ENCODE measurements around the gene RAE1. TPM values are rescaled to one million over a fixed set of nuclear protein-coding genes. Genes with fewer than 3 reads are reported as not detected.
A peak's percentile ranks its signal among the peaks of the same experiment; 100 is the strongest.

Gene RAE1
- total and polyA plus RNA-seq, 2 experiments from 2014 or later: 35.4 to 43.3 TPM

DNA sequence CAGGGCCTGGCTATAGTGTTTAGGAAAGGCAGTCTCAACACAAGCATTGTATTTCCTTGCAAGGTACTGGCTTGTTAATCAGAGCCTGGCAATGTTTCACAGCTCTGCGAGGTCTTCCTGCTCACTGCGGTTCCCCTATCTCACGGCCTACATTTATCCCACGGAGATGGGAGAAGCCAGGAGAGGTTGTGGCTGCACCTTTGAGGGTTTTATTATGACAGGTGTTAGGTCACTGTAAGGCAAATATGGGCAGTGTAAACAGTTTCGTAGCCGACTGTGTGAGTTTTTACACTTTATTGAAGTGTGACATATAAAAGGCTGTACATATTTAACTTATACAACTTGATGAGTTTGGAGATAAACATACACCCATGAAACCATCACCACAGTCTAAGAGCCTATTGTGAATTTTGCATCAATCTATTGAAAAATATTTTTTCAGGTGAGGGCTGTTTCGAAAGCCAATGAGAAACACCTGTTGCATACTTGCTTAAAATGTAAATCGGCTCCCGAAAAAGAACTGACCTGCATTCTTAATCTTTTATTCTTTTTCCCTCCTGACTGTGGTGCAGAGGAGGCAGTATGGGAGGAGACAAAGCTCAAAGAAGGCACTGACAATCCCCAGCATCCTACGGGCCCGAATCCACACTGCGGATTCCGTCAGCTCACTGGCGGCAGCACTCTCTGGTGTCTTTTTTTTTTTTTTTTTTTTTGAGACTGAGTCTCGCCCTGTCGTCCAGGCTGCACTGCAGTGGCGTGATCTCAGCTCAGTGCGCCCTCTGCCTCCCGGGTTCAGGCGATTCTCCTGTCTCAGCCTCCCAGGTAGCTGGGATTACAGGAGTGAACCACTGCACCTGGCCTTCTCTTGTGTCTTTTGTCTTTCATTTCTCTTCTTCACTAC, 32.6 kb downstream of the RAE1 start:
- peaks cover 4% of the 10 kb centered on the region for H3K27me3 Mint-ChIP-seq (ENCODE audit: insufficient read depth, low read depth, poor library complexity)
- Histone ChIP-seq H3K9me2 (ENCODE audit: insufficient read depth) (no peaks in the 10 kb centered on the region), H2AFZ (no peak overlapping the region), H3K79me2 (replicated peaks; ENCODE audit: insufficient read depth) (no peaks in the 10 kb centered on the region), H3K4me2 (no peak overlapping the region), H4K20me1 (replicated peaks; ENCODE audit: insufficient read depth) (peaks cover 6% of the 10 kb centered on the region), H3K27me3 (ENCODE audit: insufficient read depth) (no peaks in the 10 kb centered on the region), H3K4me3 (no peak overlapping the region), H3K27ac (ENCODE audit: low read depth) (no peak overlapping the region; the same call in 1 of the 2 replicates), H3K4me1 (ENCODE audit: insufficient read depth) (no peaks in the 10 kb centered on the region), H3F3A (replicated peaks; ENCODE audit: low read depth) (no peaks in the 10 kb centered on the region), H3K36me3 (ENCODE audit: insufficient read depth) (no peaks in the 10 kb centered on the region)
- TF ChIP-seq, protein P1, sequence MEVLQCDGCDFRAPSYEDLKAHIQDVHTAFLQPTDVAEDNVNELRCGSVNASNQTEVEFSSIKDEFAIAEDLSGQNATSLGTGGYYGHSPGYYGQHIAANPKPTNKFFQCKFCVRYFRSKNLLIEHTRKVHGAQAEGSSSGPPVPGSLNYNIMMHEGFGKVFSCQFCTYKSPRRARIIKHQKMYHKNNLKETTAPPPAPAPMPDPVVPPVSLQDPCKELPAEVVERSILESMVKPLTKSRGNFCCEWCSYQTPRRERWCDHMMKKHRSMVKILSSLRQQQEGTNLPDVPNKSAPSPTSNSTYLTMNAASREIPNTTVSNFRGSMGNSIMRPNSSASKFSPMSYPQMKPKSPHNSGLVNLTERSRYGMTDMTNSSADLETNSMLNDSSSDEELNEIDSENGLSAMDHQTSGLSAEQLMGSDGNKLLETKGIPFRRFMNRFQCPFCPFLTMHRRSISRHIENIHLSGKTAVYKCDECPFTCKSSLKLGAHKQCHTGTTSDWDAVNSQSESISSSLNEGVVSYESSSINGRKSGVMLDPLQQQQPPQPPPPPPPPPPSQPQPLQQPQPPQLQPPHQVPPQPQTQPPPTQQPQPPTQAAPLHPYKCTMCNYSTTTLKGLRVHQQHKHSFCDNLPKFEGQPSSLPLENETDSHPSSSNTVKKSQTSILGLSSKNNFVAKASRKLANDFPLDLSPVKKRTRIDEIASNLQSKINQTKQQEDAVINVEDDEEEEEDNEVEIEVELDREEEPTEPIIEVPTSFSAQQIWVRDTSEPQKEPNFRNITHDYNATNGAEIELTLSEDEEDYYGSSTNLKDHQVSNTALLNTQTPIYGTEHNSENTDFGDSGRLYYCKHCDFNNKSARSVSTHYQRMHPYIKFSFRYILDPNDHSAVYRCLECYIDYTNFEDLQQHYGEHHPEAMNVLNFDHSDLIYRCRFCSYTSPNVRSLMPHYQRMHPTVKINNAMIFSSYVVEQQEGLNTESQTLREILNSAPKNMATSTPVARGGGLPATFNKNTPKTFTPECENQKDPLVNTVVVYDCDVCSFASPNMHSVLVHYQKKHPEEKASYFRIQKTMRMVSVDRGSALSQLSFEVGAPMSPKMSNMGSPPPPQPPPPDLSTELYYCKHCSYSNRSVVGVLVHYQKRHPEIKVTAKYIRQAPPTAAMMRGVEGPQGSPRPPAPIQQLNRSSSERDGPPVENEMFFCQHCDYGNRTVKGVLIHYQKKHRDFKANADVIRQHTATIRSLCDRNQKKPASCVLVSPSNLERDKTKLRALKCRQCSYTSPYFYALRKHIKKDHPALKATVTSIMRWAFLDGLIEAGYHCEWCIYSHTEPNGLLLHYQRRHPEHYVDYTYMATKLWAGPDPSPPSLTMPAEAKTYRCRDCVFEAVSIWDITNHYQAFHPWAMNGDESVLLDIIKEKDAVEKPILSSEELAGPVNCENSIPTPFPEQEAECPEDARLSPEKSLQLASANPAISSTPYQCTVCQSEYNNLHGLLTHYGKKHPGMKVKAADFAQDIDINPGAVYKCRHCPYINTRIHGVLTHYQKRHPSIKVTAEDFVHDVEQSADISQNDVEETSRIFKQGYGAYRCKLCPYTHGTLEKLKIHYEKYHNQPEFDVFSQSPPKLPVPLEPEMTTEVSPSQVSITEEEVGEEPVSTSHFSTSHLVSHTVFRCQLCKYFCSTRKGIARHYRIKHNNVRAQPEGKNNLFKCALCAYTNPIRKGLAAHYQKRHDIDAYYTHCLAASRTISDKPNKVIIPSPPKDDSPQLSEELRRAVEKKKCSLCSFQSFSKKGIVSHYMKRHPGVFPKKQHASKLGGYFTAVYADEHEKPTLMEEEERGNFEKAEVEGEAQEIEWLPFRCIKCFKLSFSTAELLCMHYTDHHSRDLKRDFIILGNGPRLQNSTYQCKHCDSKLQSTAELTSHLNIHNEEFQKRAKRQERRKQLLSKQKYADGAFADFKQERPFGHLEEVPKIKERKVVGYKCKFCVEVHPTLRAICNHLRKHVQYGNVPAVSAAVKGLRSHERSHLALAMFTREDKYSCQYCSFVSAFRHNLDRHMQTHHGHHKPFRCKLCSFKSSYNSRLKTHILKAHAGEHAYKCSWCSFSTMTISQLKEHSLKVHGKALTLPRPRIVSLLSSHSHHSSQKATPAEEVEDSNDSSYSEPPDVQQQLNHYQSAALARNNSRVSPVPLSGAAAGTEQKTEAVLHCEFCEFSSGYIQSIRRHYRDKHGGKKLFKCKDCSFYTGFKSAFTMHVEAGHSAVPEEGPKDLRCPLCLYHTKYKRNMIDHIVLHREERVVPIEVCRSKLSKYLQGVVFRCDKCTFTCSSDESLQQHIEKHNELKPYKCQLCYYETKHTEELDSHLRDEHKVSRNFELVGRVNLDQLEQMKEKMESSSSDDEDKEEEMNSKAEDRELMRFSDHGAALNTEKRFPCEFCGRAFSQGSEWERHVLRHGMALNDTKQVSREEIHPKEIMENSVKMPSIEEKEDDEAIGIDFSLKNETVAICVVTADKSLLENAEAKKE (CRISPR knock-in tag; IDR thresholded peaks at IDR 0.05): no peak
- no peak for TF ChIP-seq EZH2phosphoT487 (IDR thresholded peaks at IDR 0.05; ENCODE audit: unreplicated experiment)
- no peak for TF ChIP-seq ETS1 (IDR thresholded peaks at IDR 0.05)
- TF ChIP-seq, protein P2, sequence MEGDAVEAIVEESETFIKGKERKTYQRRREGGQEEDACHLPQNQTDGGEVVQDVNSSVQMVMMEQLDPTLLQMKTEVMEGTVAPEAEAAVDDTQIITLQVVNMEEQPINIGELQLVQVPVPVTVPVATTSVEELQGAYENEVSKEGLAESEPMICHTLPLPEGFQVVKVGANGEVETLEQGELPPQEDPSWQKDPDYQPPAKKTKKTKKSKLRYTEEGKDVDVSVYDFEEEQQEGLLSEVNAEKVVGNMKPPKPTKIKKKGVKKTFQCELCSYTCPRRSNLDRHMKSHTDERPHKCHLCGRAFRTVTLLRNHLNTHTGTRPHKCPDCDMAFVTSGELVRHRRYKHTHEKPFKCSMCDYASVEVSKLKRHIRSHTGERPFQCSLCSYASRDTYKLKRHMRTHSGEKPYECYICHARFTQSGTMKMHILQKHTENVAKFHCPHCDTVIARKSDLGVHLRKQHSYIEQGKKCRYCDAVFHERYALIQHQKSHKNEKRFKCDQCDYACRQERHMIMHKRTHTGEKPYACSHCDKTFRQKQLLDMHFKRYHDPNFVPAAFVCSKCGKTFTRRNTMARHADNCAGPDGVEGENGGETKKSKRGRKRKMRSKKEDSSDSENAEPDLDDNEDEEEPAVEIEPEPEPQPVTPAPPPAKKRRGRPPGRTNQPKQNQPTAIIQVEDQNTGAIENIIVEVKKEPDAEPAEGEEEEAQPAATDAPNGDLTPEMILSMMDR (conservative IDR thresholded peaks at IDR 0.05; ENCODE audit: low read depth in 2 of 2): 0 out of 4 replicates have a peak, but pooled peaks of 1 of the 2 experiments have one; percentile 17
- no peak for TF ChIP-seq JUNB (IDR thresholded peaks at IDR 0.05; ENCODE audit: unreplicated experiment)
- no peak for TF ChIP-seq STAT1 (IDR thresholded peaks at IDR 0.05; ENCODE audit: unreplicated experiment)
- no peak for TF ChIP-seq ZNF331 (CRISPR knock-in tag; IDR thresholded peaks at IDR 0.05; ENCODE audit: low read depth)
- no peak for TF ChIP-seq POLR2AphosphoS5 (IDR thresholded peaks at IDR 0.05; ENCODE audit: low read depth)
- peak overlapping the region; percentile 36 for H3K27ac Mint-ChIP-seq
- ATAC-seq (no peak), DNase-seq (ENCODE audit: low spot score) (peak; percentile 29)
- peaks cover 3% of the 10 kb centered on the region for H3K4me1 Mint-ChIP-seq
- no peaks in the 10 kb centered on the region for H3K9me3 Mint-ChIP-seq
- H3K4me3 Mint-ChIP-seq: no peak overlapping the region
- H3K36me3 Mint-ChIP-seq (ENCODE audit: low read depth): peaks cover 17% of the 10 kb centered on the region
